ENCODE data around the gene IL4I1. TPM values are rescaled to one million over a fixed set of nuclear protein-coding genes. Genes with fewer than 3 reads are reported as not detected.

The IL4I1 gene
- total RNA-seq, 1 experiment from 2014 or later: 1.5 TPM

GRCh38 chr19:49881186-49881585 is 15.5 kb downstream of the IL4I1 start:
- no peaks in the 10 kb centered on the region for H3K36me3 ChIP-seq (ENCODE audit: control insufficient read depth, insufficient read depth, low read length)
- H3K4me3 ChIP-seq (ENCODE audit: low read depth in 2 of 2, low read length in 2 of 2): no peak overlapping the region
- POLR2A ChIA-PET: no interaction called here
- no peak overlapping the region for H3K27ac ChIP-seq (ENCODE audit: low read length)
- CTCF ChIA-PET: no interaction called here
- no peaks in the 10 kb centered on the region for H3K9me3 ChIP-seq (ENCODE audit: control insufficient read depth, insufficient read depth, low read depth, low read length)
- DNase-seq (ENCODE audit: low read depth, low spot score): no peak
- H3K27me3 ChIP-seq (ENCODE audit: control insufficient read depth, insufficient read depth, low read length): no peaks in the 10 kb centered on the region
- in situ Hi-C loops (cut with HindIII; ENCODE audit: low pct_unique_long_range_greater_than_20kb, low sequenced_read_pairs): no loop called here
- intact Hi-C loops (cut with micrococcal nuclease; ENCODE audit: unreplicated experiment): no loop called here
- no TSS peak for BruUV-seq (replicated peaks)
- peaks cover 4% of the 10 kb centered on the region for H3K4me1 ChIP-seq (ENCODE audit: control insufficient read depth, insufficient read depth, low read length)
- no peak for TF ChIP-seq CTCF (IDR thresholded peaks at IDR 0.05)
- TF ChIP-seq TCF7L2 (IDR thresholded peaks at IDR 0.05; ENCODE audit: low read depth, low read length): no peak
- TF ChIP-seq REST (IDR thresholded peaks at IDR 0.05; ENCODE audit: insufficient read depth in 1 of 2, low read depth in 2 of 2, low read length in 1 of 2): no peak
- TF ChIP-seq POLR2AphosphoS5 (IDR thresholded peaks at IDR 0.05; ENCODE audit: low read depth, low read length): no peak
- no peak for TF ChIP-seq SIN3A (IDR thresholded peaks at IDR 0.05; ENCODE audit: borderline replicate concordance, insufficient read depth, low read depth, low read length)
- ATAC-seq: no peak

- no TSS peak for BruUV-seq (replicated peaks)
- ATAC-seq (no peak), DNase-seq (ENCODE audit: low read depth, low spot score) (no peak)
- Histone ChIP-seq H3K27me3 (ENCODE audit: control insufficient read depth, insufficient read depth, low read length) (no peaks in the 10 kb centered on the region), H3K36me3 (ENCODE audit: control insufficient read depth, insufficient read depth, low read length) (peaks cover 4% of the 10 kb centered on the region; the same call in 1 of the 2 replicates), H3K4me1 (ENCODE audit: control insufficient read depth, insufficient read depth, low read length) (peaks cover 8% of the 10 kb centered on the region), H3K9me3 (ENCODE audit: control insufficient read depth, insufficient read depth, low read depth, low read length) (no peaks in the 10 kb centered on the region), H3K27ac (ENCODE audit: low read length) (no peak overlapping the region), H3K4me3 (ENCODE audit: low read depth in 2 of 2, low read length in 2 of 2) (no peak overlapping the region)
- in situ Hi-C loops (cut with HindIII; ENCODE audit: low pct_unique_long_range_greater_than_20kb, low sequenced_read_pairs): no loop called here
- CTCF ChIA-PET: no interaction called here
- intact Hi-C loops (cut with micrococcal nuclease; ENCODE audit: unreplicated experiment): no loop called here
- POLR2A ChIA-PET: interaction anchor here (0.6 kb wide), 1 partner anchor 49 kb away, joined by 4 read pairs; no protein-coding TSS in a partner anchor
- no peak for TF ChIP-seq TCF7L2 (IDR thresholded peaks at IDR 0.05; ENCODE audit: low read depth, low read length)
Observed at GRCh38 chr19:49880162-49880869, 16.4 kb downstream of the IL4I1 start.

All from Panc1 (cell line).